GM18519 (cell line): ENCODE measurements around the gene TYW1B.
"Not testable (repeated sequence)": the region's sequence is repeated elsewhere in the genome, so short reads cannot be mapped to it uniquely, and the experiment has no call there.

Experiments
- ATAC-seq: cut with Tn5 transposase; IDR thresholded peaks from one replicate; pipeline ENCODE4 v1.9.1; 2021; ENCODE audit warnings: mild to moderate bottlenecking, moderate library complexity; ENCODE audit not compliant: unreplicated experiment, low FRiP score

TYW1B gene, protein sequence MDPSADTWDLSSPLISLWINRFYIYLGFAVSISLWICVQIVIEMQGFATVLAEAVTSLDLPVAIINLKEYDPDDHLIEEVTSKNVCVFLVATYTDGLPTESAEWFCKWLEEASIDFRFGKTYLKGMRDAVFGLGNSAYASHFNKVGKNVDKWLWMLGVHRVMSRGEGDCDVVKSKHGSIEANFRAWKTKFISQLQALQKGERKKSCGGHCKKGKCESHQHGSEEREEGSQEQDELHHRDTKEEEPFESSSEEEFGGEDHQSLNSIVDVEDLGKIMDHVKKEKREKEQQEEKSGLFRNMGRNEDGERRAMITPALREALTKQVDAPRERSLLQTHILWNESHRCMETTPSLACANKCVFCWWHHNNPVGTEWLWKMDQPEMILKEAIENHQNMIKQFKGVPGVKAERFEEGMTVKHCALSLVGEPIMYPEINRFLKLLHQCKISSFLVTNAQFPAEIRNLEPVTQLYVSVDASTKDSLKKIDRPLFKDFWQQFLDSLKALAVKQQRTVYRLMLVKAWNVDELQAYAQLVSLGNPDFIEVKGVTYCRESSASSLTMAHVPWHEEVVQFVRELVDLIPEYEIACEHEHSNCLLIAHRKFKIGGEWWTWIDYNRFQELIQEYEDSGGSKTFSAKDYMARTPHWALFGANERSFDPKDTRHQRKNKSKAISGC

DNA sequence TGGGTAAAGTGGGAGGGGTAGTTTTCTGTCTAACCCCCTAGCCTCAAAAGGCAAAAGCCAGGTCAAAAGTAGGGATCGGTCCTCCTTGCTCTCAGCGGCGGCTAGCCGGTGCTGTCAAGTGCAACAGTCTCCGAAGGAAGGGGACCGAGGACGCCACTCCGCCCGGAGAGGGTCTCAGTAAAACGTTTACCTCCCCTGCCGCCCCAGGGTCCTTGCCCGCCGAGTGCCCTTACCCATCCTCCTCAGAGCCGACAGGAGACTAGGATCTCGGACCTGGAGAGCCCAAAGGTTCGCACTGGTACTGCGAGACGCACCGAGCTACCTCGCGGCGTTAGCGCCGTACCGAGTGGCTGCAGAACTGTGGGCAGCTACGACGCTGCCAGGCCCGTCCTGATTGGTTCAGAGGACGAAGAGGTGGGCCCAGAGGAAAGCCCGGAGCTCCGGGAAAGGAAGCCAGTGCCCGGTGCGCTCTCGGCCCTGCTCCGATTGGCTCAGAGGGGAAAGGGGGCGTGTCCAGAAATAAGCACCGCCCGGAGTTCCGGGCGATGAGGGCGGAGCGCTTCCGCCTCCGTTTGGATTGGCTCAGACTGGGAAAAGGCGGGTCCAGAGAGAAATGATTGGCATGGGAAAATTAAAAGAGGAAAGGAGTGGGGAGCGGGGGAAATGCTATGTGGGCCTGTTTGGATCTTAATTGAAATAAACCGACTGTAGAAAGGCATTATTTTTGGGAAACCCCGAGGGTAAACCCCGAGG, at the start of gene TYW1B:
Gene TYW1B, minus strand, starts transcription at position 362 of the 753 bp plus-strand sequence. Its CDS starts 125 bp downstream, at position 237.
- peak; percentile 69 for ATAC-seq

DNA sequence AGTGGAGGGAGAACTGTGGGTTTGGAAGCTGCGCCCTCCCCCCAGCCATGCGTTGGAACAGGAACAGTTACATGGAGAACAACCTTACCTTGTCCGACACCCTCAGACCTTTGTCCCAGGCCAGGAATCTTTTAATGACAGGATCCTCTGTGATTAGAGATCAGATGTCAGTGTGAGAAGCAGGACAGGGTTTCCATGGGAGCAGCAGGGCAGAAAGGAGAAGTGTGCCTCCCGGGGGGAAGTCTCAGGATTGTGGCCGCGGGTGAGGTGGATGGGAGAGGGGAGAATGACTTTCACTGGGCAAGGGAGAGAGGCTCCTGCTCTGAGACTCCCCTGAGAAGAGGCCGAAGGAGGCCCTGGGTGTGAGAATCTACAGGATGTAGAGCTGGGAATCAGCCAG, 39.6 kb upstream of the TYW1B start:
- ATAC-seq: not testable (repeated sequence)

DNA sequence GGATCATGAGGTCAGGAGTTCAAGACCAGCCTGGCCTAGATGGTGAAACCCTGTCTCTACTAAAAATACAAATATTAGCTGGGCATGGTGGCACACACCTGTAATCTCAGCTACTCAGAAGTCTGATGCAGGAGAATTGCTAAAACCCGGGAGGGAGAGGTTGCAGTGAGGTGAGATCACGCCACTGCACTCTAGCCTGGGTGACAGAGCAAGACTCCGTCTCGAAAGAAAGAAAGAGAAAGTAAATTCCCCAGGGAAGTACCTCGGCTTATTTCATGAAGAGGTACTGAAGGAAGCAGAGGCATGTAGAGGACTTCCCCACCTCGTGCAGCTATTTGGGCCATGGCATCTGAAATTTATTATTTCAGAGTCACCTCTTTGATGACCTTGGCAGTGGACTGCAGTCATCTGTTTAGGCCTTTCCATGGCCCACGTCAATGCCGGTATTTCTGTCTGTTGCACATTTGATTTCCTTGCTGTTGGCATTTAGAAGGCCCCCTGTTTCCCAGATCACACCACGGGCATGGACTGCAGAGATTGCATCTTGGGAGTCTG, 30.9 kb upstream of the TYW1B start:
- ATAC-seq: not testable (repeated sequence)

DNA sequence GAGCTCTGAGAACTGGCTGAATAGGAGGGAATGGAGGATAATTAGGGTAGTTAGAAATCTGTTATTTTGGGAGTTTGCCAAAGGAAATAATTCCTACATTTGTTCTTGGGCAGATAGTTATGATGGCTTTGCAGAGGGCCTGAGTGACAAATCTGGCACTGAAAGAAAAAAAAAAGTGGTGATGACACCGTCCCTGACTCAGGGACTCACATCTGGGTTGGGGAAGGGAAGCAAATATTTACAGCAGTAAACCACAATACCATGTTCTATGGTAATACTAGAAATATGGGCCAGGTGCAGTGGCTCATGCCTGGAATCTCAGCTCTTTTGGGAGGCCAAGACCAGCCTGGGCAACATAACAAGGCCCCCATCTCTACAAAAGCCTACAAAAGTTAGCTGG, 29.9 kb upstream of the TYW1B start:
- ATAC-seq: not testable (repeated sequence)

DNA sequence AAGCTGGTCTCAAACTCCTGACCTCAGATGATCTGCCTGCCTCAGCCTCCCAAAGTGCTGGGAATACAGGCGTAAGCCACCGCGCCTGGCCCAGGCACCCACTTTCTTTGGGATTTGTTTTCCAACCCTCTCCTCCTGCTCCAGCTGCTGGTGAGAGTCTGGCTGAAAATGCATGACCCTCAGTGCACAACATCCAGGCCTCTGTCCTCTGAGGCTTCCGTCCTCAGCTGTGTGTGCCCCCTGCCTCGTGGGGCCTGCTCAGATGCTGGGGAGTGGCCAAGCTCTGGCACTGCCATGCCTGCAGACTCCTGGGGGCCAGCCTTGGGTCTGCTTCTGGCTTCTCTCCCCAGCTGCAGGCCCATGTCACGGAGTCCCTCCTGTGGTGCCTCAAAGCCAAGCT, 27.3 kb upstream of the TYW1B start:
- ATAC-seq: not testable (repeated sequence)

DNA sequence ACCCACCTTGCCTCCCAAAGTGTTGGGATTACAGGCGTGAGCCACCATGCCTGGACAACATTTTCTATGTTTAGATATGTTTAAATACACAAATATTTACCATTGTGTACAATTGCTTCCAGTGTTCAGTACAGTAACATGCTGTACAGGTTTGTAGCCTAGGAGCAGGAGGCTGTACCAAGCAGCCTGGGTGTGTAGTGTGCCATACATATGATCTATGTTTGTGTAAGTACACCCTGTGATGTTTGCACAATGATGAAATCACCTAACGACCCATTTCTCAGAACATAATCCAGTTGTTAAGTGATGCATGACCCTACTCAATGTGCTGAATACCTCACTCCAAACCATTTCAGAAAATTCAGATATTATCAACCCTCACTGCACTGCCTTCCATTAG, 24.9 kb upstream of the TYW1B start:
- not testable (repeated sequence) for ATAC-seq

DNA sequence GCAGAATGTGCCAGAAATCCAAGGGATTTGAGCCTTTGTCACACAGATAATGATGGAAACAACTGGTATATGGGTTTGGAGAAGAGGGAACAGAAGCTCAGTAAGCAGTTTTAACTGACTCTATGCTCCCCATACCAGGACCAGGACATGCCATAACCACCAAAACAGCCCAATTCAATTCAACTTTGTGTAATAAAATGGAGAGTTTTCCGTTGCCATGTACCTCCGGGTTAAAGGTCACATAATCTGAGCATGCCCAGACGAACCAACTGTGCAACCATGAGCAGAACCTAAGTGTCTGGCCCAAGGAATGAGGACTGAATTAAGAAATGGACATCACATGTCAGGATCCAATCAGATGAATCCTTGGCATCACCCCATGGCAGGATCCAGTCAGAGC, 22.7 kb upstream of the TYW1B start:
- not testable (repeated sequence) for ATAC-seq

DNA sequence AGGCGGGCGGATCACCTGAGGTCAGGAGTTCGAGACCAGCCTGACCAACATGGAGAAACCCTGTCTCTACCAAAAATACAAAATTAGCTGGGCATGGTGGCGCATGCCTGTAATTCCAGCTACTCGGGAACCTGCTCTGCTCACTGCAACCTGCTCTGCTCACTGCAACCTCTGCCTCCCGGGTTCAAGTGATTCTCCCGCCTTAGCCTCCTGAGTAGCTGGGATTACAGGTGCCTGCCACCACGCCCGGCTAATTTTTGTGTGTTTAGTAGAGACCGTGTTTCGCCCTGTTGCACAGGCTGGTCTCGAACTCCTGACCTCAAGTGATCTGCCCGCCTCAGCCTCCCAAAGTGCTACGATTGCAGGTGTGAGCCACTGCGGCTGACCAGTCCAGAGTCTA, 16.1 kb upstream of the TYW1B start:
- not testable (repeated sequence) for ATAC-seq

DNA sequence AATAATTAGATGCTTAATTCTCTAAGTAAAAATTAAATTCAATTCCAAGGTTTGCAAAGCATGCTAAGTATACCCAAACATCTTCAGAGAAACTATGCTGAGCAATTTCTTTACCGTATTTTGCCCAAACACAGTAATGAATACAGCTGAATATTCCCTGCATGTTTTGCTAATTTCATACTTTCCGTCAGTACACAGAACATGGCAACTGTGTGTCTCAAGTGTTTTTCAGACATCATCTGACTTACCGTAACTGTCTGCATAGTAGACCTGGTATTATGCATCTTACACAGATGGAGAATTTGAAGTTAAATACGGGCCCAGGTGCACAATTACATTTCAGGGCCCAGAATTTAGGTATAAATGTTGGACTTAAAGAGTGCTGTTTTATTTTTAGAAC, 15.2 kb upstream of the TYW1B start:
- ATAC-seq: not testable (repeated sequence)

DNA sequence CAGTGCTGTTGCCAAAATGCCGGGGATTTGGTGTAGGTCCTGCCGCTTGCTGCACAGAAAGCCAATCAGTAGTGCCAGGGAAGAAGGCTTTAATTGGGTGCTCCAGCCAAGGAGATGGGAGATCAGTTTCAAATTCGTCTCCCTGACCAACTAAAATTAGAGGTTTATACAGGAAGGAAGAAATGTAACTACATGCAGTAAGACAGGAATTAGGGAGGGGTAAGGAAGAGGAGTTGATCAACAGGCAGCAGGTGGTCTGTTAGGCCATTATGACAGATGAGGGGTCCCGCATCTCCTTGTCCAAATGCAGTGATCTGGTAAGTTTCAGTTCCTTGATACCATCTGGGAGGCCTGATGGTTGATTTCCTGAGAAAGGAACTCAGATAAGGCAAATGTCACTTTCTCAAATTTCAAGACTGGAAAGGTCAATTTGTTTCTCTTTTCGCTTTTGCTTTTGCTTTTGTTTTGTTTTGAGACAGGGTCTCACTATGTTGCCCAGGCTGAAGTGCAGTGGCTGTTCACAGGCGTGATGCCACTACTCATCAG, 13.0 kb upstream of the TYW1B start:
- ATAC-seq: not testable (repeated sequence)

DNA sequence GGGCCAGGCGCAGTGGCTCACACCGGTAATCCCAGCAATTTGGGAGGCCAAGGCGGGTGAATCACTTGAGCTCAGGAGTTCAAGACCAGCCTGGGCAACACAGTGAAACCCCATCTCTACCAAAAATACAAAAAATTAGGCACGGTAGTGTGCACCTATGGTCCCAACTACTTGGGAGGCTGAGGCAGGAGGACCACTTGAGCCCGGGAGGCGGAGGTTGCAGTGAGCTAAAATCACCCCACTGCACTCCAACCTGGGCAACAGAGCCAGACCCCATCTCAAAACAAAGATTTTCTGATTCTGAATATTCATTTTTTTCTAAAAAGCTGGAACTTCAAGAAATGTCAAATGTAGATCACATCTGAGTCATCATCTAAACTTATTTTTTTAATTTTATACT, 10.3 kb upstream of the TYW1B start:
- not testable (repeated sequence) for ATAC-seq

DNA sequence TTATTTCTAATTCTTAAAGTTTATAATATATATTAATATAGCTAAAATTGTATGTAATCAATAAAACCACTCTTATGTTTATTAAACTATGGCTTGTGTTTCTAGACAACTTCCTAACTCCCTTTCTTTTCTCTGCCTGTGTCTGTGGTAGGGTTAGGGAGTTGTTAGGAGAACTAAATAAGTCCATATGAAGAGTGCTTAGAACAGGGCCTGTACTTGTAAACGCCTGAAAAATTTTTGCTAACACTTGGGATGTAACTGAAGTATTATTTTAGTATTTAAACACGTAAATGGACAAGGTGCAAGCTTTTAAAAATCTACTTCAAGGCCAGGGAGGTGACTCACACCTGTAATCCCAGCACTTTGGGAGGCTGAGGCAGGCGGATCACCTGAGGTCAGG, 9.3 kb upstream of the TYW1B start:
- ATAC-seq: not testable (repeated sequence)

DNA sequence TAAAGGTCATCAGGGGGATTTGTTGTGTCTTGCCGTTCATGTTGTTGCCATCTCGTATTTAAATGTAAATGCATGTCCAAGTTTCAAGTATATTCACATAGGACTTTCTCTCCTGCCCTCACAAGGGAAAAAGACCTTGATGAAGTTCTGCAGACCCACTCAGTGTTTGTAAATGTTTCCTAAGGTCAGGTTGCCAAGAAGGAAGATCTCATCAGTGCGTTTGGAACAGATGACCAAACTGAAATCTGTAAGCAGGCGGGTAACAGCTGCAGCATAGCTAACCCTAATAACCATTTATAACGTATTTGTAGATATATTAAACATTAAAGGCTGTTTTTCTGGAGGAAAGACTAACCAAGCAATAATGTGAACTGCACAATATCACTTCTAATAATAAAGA, 2.6 kb upstream of the TYW1B start:
- not testable (repeated sequence) for ATAC-seq

DNA sequence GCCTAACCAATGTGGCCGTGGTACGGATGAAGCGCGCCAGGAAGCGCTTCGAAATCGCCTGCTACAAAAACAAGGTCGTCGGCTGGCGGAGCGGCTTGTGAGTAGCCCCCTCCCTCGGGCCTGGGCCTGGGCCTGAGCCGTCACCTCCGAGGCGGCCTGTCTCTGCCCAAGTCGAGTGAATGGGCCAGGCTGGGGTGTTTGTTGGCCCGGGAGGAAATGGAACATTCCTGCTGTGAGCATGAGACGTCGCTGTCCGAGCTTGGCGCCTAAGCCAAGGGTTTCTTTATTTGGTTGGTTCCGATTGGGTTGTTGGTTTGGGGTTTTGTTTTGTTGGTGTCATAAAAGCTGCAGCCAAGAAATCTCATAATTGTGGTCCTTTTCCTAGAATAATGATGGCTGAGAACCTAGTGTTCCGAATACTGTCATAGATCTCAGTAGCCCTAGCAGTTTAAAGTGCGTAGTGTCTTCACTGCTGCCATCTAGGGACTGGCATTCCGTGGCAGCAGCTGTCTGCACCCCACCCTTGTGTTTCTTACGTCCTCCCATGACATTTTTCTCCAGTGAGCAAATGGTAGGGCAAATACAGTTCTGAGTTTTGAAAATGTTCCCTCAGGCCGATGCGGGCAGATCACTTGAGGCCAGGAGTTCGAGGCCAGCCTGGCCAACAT, 1.8 kb upstream of the TYW1B start:
- ATAC-seq: peak; percentile 0

DNA sequence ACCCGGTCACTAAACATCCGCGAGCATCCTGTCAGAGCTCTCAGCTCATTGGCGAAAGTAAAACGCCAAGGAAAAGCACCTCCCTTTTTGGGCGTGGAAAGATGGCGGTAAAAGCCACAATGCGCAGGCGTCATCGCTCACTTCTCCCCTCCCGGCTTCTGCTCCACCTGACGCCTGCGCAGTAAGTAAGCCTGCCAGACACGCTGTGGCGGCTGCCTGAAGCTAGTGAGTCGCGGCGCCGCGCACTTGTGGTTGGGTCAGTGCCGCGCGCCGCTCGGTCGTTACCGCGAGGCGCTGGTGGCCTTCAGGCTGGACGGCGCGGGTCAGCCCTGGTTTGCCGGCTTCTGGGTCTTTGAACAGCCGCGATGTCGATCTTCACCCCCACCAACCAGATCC, 1.3 kb upstream of the TYW1B start:
- peak; percentile 50 for ATAC-seq

DNA sequence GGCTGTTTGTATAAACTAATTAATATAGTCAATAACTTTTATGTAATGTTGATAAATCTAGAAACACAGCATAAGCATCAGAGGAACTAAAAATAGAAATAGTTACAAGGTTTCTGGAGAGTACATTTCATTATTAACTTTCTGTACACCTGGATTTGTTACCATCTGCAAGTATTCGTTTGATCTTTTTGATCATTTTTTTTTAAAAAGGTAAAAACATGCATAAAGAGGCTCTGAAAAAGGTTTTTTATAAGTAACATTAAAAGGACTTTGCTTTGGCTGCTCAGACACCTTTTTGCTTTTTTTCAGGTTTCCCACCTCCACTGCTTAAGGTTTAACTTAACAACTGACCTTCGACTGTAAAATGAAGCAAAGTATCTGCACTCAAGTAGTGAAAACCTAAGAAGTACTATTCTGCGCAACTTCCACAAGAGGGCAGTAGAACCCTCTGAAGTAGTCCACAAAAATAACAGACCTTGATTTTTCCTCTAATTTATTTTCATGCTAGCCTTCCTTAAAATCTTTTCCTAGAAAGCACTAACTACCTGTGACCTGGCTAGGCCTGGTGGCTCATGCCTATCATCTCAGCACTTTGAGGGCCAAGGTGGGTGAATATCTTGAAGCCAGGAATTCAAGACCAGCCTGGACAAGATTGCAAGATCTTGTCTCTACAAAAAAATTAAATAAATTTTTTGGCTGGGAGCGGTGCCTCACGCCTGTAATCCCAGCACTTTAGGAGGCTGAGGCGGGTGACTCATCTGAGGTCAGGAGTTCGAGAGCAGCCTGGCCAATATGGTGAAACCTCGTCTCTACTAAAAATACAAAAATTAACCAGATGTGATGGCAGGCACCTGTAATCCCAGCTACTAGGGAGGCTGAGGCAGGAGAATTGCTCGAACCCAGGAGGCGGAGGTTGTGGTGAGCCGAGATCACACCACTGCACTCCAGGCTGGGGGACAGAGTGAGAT, 4.0 kb downstream of the TYW1B start:
- not testable (repeated sequence) for ATAC-seq

DNA sequence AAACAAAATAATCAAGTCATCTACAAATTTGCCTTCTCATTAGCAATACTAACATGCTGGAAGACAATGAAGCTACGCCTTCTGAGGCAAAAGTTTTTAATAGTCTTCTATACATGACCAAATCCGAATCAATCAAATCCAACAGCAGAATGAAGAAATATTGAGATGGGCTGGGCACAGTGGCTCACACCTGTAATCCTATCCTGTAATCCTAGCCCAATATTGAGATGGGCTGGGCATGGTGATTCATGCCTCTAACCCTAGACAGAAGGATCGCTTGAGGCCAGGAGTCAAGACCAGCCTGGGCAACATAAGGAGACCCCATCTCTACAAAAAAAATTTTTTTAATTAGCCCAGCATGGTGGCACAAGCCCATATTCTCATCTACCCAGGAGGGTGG, 5.5 kb downstream of the TYW1B start:
- ATAC-seq: not testable (repeated sequence)

DNA sequence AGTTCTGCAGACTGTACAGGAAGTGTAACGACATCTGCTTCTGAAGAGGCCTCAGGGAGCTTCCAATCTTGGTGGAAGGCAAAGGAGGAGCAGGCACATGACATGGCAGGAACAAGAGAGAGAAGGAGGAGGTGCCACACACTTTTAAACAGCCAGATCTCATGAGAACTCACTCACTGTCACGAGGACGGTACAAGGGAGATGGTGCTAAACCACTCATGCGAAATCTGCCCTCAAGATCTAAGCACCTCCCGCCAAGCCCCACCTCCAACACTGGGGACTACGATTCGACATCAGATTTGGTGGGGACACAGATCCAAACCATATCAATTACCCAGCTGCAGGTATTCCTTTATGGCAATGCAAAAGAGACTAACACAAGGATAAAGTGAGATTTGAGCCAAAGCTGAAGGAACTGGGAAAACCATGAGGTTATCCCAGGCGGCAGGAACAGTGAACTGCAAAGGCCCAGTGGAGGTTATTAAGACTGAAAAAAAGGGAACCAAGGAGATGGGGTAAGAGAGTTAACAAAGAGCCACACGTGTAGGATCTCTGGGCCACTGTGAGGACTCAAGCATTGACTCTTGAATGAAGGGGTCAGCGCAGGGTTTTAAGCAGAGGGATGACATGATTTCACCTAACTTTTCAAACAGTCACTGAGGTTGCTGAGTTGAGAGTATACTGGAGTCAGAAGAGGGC, 9.2 kb downstream of the TYW1B start:
- ATAC-seq: not testable (repeated sequence)
